Kidney (tissue), 14 donors: ENCODE data around the gene LRRC26. TPM values are rescaled to one million over a fixed set of nuclear protein-coding genes. Genes with fewer than 3 reads are reported as not detected.
"Not testable (repeated sequence)": the region's sequence is repeated elsewhere in the genome, so short reads cannot be mapped to it uniquely, and the experiment has no call there.

Experiments
- DNase-seq, 5 donors: peaks; one replicate each; pipeline ENCODE4 v3.0.0-alpha.2; 2013 to 2020
- FAIRE-seq: peaks from 2 replicates; lab custom pipeline; 2012; peaks lifted over from hg19 to GRCh38; lab: Jason Lieb, UNC
- H3K27ac ChIP-seq, 2 donors: one replicate each; pipeline ENCODE4 v1.7.0; 2013; ENCODE audit warnings: low read depth in 2 of 2, low read length in 2 of 2, inconsistent platforms in 1 of 2
- H3K27me3 ChIP-seq: one replicate; pipeline ENCODE4 v1.7.1; 2013; ENCODE audit warnings: low read length, inconsistent platforms; ENCODE audit not compliant: control insufficient read depth, insufficient read depth
- H3K36me3 ChIP-seq, 3 donors: one replicate each; pipeline versions ENCODE4 v1.7.0 to v1.7.1; 2013; ENCODE audit warnings: low read length in 3 of 3, control low read depth in 1 of 3, inconsistent platforms in 1 of 3; ENCODE audit not compliant: insufficient read depth in 3 of 3, control insufficient read depth in 2 of 3
- H3K4me1 ChIP-seq, 3 donors: one replicate each; pipeline versions ENCODE4 v1.7.0 to v1.7.1; 2013; ENCODE audit warnings: low read length in 3 of 3, inconsistent platforms in 1 of 3, low read depth in 1 of 3; ENCODE audit not compliant: control insufficient read depth in 2 of 3, insufficient read depth in 2 of 3
- H3K4me3 ChIP-seq, 3 donors: one replicate each; pipeline versions ENCODE4 v1.7.0 to v1.8.1; 2013; ENCODE audit warnings: low read length in 3 of 3, control low read depth in 1 of 3, inconsistent platforms in 1 of 3
- H3K9ac ChIP-seq, 3 donors: one replicate each; pipeline versions ENCODE4 v1.7.0 to v1.7.1; 2013; ENCODE audit warnings: low read length in 3 of 3, control low read depth in 1 of 3, inconsistent platforms in 1 of 3
- H3K9me3 ChIP-seq, 3 donors: one replicate each; pipeline versions ENCODE4 v1.7.0 to v1.7.1; 2013; ENCODE audit warnings: low read length in 3 of 3, control low read depth in 1 of 3, inconsistent platforms in 1 of 3; ENCODE audit not compliant: control insufficient read depth in 2 of 3, insufficient read depth in 1 of 3
- CTCF ChIP-seq: IDR thresholded peaks from 3 replicates; pipeline ENCODE4 v1.5.1; 2012; ENCODE audit warnings: mild to moderate bottlenecking, moderate library complexity, borderline replicate concordance; ENCODE audit not compliant: insufficient read depth; ENCODE audit errors: extremely low read depth
- intact Hi-C: fragments of 100-400 bp; cut with DNase I; formaldehyde crosslinking; loops from one replicate; pipeline ENCODE4 v1.11.1; 2022
- polyA plus RNA-seq: library from polyadenylated mRNA; stranded (reverse); fragments of 350-450 nt; fragmentation: Illumina TruSeq; extraction: RNeasy Lipid Tissue Mini Kit (QIAGEN cat#74804); gene quantifications from one replicate; pipeline ENCODE4 v1.2.3, GENCODE V29; 2014; ENCODE audit warnings: low read depth, low replicate concordance; ENCODE audit not compliant: insufficient read depth
- total RNA-seq: library from RNA; stranded (reverse); fragmentation: NEBNext Ultra II Directional; extraction: Animal tissue kit (Norgen Biotek cat#: 25700); gene quantifications from one replicate; pipeline ENCODE4 v1.2.1, GENCODE V29; 2021
- donor health status: control.
- donor health status: control.
- donor health status: control.
- donor health status: control.
- donor health status: control.
- donor health status: DM: yes; HTN: yes; CAD: no.
- donor health status: Normal renal cell carcinoma (clear cell type).

LRRC26 gene
- total and polyA plus RNA-seq, 2 donors from 2014 or later: 0.25 TPM; not detected in 1

- peak overlapping the region in 1 of 2 donors; percentile 41 for H3K27ac ChIP-seq
- H3K9ac ChIP-seq: no peak overlapping the region
- H3K4me3 ChIP-seq: peak overlapping the region in 1 of 3 donors; percentile 5
- H3K36me3 ChIP-seq: no peaks in the 10 kb centered on the region
- intact Hi-C loops: no loop called here
- peaks cover 0 to 16% (median 0%) of the 10 kb centered on the region in 3 donors for H3K4me1 ChIP-seq
- no peak for DNase-seq
- H3K27me3 ChIP-seq: no peaks in the 10 kb centered on the region
- TF ChIP-seq CTCF: no peak
- FAIRE-seq: no peak
- H3K9me3 ChIP-seq: no peaks in the 10 kb centered on the region
These were observed 43.1 kb downstream of the LRRC26 start for GRCh38 chr9:137126786-137127185.

GRCh38 chr9:137123952-137124462, 45.8 kb downstream of the LRRC26 start:
- H3K9ac ChIP-seq, H3K36me3 ChIP-seq, H3K9me3 ChIP-seq, DNase-seq, intact Hi-C loops, FAIRE-seq, H3K4me3 ChIP-seq, H3K27ac ChIP-seq, H3K27me3 ChIP-seq: not testable (repeated sequence)
- peaks cover 0 to 14% (median 0%) of the 10 kb centered on the region in 3 donors for H3K4me1 ChIP-seq

- Histone ChIP-seq H3K9me3 (no peaks in the 10 kb centered on the region), H3K27me3 (no peaks in the 10 kb centered on the region), H3K9ac (no peak overlapping the region), H3K4me1 (peaks cover 0 to 9% (median 0%) of the 10 kb centered on the region in 3 donors), H3K4me3 (no peak overlapping the region), H3K36me3 (no peaks in the 10 kb centered on the region), H3K27ac (no peak overlapping the region)
- no peak for DNase-seq
- no peak for TF ChIP-seq CTCF
- intact Hi-C loops: no loop called here
- no peak for FAIRE-seq
These were observed 46.4 kb downstream of the LRRC26 start for GRCh38 chr9:137123468-137123837.

- intact Hi-C loops, H3K9ac ChIP-seq, DNase-seq, H3K27me3 ChIP-seq, H3K36me3 ChIP-seq, H3K27ac ChIP-seq, H3K9me3 ChIP-seq, FAIRE-seq, H3K4me1 ChIP-seq, H3K4me3 ChIP-seq: not testable (repeated sequence)
These were observed 46.9 kb downstream of the LRRC26 start for GRCh38 chr9:137122796-137123467.

GRCh38 chr9:137121927-137122795, 47.7 kb downstream of the LRRC26 start:
- DNase-seq, H3K27me3 ChIP-seq, H3K9me3 ChIP-seq, H3K4me3 ChIP-seq, H3K4me1 ChIP-seq, H3K27ac ChIP-seq, FAIRE-seq, H3K9ac ChIP-seq, H3K36me3 ChIP-seq, intact Hi-C loops: not testable (repeated sequence)
